ENCODE data around the gene RHCG.
"Not testable (repeated sequence)": the region's sequence is repeated elsewhere in the genome, so short reads cannot be mapped to it uniquely, and the experiment has no call there.

RHCG gene

DNA sequence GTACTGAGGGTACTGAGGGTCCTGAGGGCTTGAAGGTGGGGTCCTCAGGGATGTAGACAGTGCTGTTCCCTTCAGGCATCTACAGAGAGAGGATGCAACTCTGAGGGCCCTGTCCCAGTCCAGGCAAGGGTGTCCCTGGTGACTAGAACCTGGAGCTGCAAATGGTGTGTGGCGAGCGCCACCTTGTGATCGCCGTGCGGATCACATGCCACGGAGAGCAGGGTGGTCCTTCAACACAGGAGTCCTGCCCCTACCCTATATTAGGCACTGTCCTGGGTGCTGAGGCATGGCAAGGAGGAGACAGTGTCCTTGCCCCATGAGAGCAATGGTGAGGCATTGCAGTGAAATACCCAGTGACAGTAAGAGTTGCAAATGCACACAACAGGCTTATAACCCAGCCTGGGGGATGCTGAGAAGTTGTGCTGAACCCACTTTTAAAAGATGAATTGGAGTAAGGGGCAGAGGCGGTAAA is 23.6 kb downstream of the RHCG start:
- POLR2A ChIA-PET (ENCODE audit: low non-redundant PET) = no interaction called here
- CTCF ChIA-PET = interaction anchor here (0.6 to 2.1 kb wide), 13 partner anchors 13 to 1043 kb away, joined by 3 to 15 read pairs (median 5); no protein-coding TSS in a partner anchor
- peak; percentile 67 for DNase-seq (ENCODE audit: low spot score)
- no peak overlapping the region for H3K27ac ChIP-seq
- TF ChIP-seq, protein P1, sequence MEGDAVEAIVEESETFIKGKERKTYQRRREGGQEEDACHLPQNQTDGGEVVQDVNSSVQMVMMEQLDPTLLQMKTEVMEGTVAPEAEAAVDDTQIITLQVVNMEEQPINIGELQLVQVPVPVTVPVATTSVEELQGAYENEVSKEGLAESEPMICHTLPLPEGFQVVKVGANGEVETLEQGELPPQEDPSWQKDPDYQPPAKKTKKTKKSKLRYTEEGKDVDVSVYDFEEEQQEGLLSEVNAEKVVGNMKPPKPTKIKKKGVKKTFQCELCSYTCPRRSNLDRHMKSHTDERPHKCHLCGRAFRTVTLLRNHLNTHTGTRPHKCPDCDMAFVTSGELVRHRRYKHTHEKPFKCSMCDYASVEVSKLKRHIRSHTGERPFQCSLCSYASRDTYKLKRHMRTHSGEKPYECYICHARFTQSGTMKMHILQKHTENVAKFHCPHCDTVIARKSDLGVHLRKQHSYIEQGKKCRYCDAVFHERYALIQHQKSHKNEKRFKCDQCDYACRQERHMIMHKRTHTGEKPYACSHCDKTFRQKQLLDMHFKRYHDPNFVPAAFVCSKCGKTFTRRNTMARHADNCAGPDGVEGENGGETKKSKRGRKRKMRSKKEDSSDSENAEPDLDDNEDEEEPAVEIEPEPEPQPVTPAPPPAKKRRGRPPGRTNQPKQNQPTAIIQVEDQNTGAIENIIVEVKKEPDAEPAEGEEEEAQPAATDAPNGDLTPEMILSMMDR (conservative IDR thresholded peaks at IDR 0.05; ENCODE audit: low read depth) = peak; percentile 88

- H3K27ac ChIP-seq = no peak overlapping the region
- ChIA-PET POLR2A (ENCODE audit: low non-redundant PET) (no interaction called here), CTCF (no interaction called here)
- DNase-seq (ENCODE audit: low spot score) = no peak
- TF ChIP-seq, protein P1 (conservative IDR thresholded peaks at IDR 0.05; ENCODE audit: low read depth) = no peak
These were observed 26.8 kb downstream of the RHCG start for GRCh38 chr15:89469426-89470096.

- H3K27ac ChIP-seq; POLR2A ChIA-PET (ENCODE audit: low non-redundant PET); CTCF ChIA-PET: not testable (repeated sequence)
- peak; percentile 41 for DNase-seq (ENCODE audit: low spot score)
These were observed 27.6 kb downstream of the RHCG start for GRCh38 chr15:89468813-89469212.

DNA sequence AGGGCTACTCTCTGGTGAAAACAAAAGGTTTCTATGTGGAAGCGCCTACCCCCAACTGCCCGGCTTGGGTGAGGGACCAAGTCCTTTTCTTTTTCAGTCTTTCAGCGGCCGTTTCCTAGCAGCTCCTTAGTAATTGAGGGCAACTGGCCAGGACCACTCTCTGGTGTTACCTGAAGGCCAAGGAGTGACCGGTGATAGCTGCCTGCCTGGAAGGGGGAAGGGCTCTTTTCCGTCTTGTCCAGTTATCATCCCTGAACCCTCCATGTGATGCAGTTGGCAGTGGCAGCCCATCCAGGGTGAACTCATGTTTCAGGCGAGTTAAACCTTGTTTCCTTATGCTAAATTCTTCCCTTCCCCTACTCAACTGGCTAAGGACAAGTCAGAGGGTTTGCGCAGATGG is 33.3 kb downstream of the RHCG start:
- ChIA-PET POLR2A (ENCODE audit: low non-redundant PET) (no interaction called here), CTCF (no interaction called here)
- no peak for DNase-seq (ENCODE audit: low spot score)
- no peak overlapping the region for H3K27ac ChIP-seq
- TF ChIP-seq, protein P1 (conservative IDR thresholded peaks at IDR 0.05; ENCODE audit: low read depth) = no peak

DNA sequence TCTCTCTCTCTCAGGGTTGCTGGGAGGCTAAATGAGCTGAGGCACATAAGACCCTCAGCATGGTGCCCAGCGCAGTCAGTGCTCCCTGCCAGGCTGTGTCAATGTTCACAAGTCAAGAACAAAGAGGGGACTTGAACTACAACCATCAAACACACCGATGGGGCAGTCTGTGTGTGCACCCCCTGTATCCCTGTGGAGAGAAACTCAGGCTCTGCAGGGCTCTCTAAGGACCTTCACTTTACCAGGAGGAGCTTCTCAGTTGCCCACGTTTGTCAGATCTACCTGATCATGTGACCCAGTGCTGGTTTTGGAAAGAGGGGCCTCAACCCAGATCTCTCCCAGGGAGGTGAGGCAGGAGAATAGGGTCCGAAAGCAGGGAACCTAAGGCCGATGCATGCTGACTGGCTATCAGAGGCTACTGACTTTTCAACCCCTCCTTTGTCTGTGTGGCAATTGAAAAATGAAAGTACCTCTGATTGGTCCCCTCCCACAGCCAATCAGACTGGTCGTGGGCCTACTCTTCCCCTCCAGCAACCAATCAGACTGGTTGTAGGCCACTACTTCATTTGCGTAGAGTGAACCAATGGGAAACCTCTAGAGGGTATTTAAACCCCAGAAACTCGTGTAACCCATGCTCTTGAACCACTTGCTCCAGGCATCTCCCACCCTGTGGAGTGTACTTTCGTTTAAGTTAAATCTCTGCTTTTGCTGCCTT is 34.0 kb downstream of the RHCG start:
- H3K27ac ChIP-seq = no peak overlapping the region
- CTCF ChIA-PET = no interaction called here
- no peak for DNase-seq (ENCODE audit: low spot score)
- TF ChIP-seq, protein P1 (conservative IDR thresholded peaks at IDR 0.05; ENCODE audit: low read depth) = no peak
- POLR2A ChIA-PET (ENCODE audit: low non-redundant PET) = no interaction called here

- H3K27ac ChIP-seq = no peak overlapping the region
- ChIA-PET POLR2A (ENCODE audit: low non-redundant PET) (no interaction called here), CTCF (interaction anchor here (0.7 kb wide), 1 partner anchor 79 kb away, joined by 3 read pairs; no protein-coding TSS in a partner anchor)
- TF ChIP-seq, protein P1 (conservative IDR thresholded peaks at IDR 0.05; ENCODE audit: low read depth) = no peak
- no peak for DNase-seq (ENCODE audit: low spot score)
These were observed 35.0 kb downstream of the RHCG start for GRCh38 chr15:89461386-89461785.

- CTCF ChIA-PET = interaction anchor here (0.6 to 1.1 kb wide), 3 partner anchors 17 to 648 kb away, joined by 4 to 9 read pairs (median 4); no protein-coding TSS in a partner anchor
- POLR2A ChIA-PET (ENCODE audit: low non-redundant PET) = no interaction called here
- TF ChIP-seq, protein P1 (conservative IDR thresholded peaks at IDR 0.05; ENCODE audit: low read depth) = no peak
- H3K27ac ChIP-seq = no peak overlapping the region
- no peak for DNase-seq (ENCODE audit: low spot score)
These were observed 36.3 kb downstream of the RHCG start for GRCh38 chr15:89460048-89460447.

All from RWPE1 (cell line).